HepG2 (cell line): Measurements from ENCODE around the gene SLC25A45. TPM values are rescaled to one million over a fixed set of nuclear protein-coding genes. Genes with fewer than 3 reads are reported as not detected.

ENCODE experiments used
- ARNT2 ChIP-seq: sonication (generic); formaldehyde crosslinking; IDR thresholded peaks from 2 replicates; pipeline ENCODE4 v1.8.0; 2022; ENCODE audit warnings: mild to moderate bottlenecking, low read depth, missing genetic modification reagents, moderate library complexity
- ARNTL ChIP-seq: sonication (generic); formaldehyde crosslinking; IDR thresholded peaks from 2 replicates; pipeline ENCODE4 v1.4.0; 2020; ENCODE audit warnings: mild to moderate bottlenecking, missing genetic modification reagents
- ATF7-NPFF ChIP-seq: sonication (generic); formaldehyde crosslinking; IDR thresholded peaks from 2 replicates; pipeline ENCODE4 v1.8.1; 2023; ENCODE audit warnings: mild to moderate bottlenecking, low read depth, missing genetic modification reagents, moderate library complexity
- BRF2 ChIP-seq: sonication (generic); formaldehyde crosslinking; IDR thresholded peaks from 2 replicates; pipeline ENCODE4 v1.8.1; 2022; ENCODE audit warnings: mild to moderate bottlenecking, missing genetic modification reagents
- CCDC6 ChIP-seq: sonication (generic); formaldehyde crosslinking; IDR thresholded peaks from 2 replicates; pipeline ENCODE4 v1.8.1; 2022; ENCODE audit warnings: mild to moderate bottlenecking, missing genetic modification reagents, moderate library complexity
- FOXM1 ChIP-seq: sonication (generic); formaldehyde crosslinking; IDR thresholded peaks from 2 replicates; pipeline ENCODE4 v1.5.0; 2020; ENCODE audit warnings: missing genetic modification reagents
- HDAC2 ChIP-seq: sonication (generic); formaldehyde crosslinking; IDR thresholded peaks from 2 replicates; pipeline ENCODE4 v1.4.0; 2020; ENCODE audit warnings: missing genetic modification reagents
- IRF2 ChIP-seq: IDR thresholded peaks from 2 replicates; pipeline ENCODE4 v1.6.1; 2018; ENCODE audit warnings: missing genetic modification reagents, missing compliant biosample characterization
- KLF9 ChIP-seq: IDR thresholded peaks from 2 replicates; pipeline ENCODE4 v1.6.1; 2016; ENCODE audit warnings: low read depth
- MATR3 ChIP-seq: sonication (generic); formaldehyde crosslinking; IDR thresholded peaks from 2 replicates; pipeline ENCODE4 v1.4.0; 2020; ENCODE audit warnings: missing genetic modification reagents
- NR2C2 ChIP-seq: sonication (generic); formaldehyde crosslinking; IDR thresholded peaks from 2 replicates; pipeline ENCODE4 v1.4.0; 2020; ENCODE audit warnings: missing genetic modification reagents, mild to moderate bottlenecking, moderate library complexity, borderline replicate concordance
- PCBP2 ChIP-seq: fragments of 200-400 bp; formaldehyde crosslinking; optimal IDR thresholded peaks from 2 replicates; pipeline ENCODE3; 2018; ENCODE audit warnings: low read length, low read depth; ENCODE audit not compliant: poor library complexity, severe bottlenecking
- PHB2 ChIP-seq: fragments of 450-650 bp; IDR thresholded peaks from 2 replicates; pipeline ENCODE4 v1.6.1; 2018; ENCODE audit not compliant: partially characterized antibody
- RARA ChIP-seq: IDR thresholded peaks from 2 replicates; pipeline ENCODE4 v1.6.1; 2016; ENCODE audit warnings: missing genetic modification reagents, missing compliant biosample characterization
- SNRNP70 ChIP-seq: fragments of 200-400 bp; formaldehyde crosslinking; IDR thresholded peaks from 2 replicates; pipeline ENCODE4 v1.6.1; 2017; ENCODE audit warnings: mild to moderate bottlenecking, low read depth, low read length, moderate library complexity
- SUZ12 ChIP-seq: fragments of 150-350 bp; IDR thresholded peaks from 2 replicates; pipeline ENCODE4 v1.6.1; 2014; ENCODE audit warnings: low read depth, low read length
- THAP8 ChIP-seq: sonication (generic); formaldehyde crosslinking; IDR thresholded peaks from 2 replicates; pipeline ENCODE4 v1.5.1; 2020; ENCODE audit warnings: missing genetic modification reagents, mild to moderate bottlenecking, borderline replicate concordance
- TRIM22 ChIP-seq: fragments of 450-650 bp; IDR thresholded peaks from 2 replicates; pipeline ENCODE4 v1.6.1; 2017
- XBP1 ChIP-seq: sonication (generic); formaldehyde crosslinking; IDR thresholded peaks from 2 replicates; pipeline ENCODE4 v1.5.0; 2020; ENCODE audit warnings: missing genetic modification reagents
- YY1 ChIP-seq: IDR thresholded peaks from 2 replicates; pipeline ENCODE4 v1.6.1; 2011; ENCODE audit warnings: low read length, low read depth, moderate library complexity, mild to moderate bottlenecking; ENCODE audit not compliant: insufficient read depth, insufficient replicate concordance
- ZNF281 ChIP-seq: sonication (generic); formaldehyde crosslinking; IDR thresholded peaks from 2 replicates; pipeline ENCODE4 v1.4.0; 2020; ENCODE audit warnings: missing genetic modification reagents, borderline replicate concordance
- ZNF292 ChIP-seq: sonication (generic); formaldehyde crosslinking; IDR thresholded peaks from 2 replicates; pipeline ENCODE4 v1.8.1; 2022; ENCODE audit warnings: mild to moderate bottlenecking, low read depth, missing genetic modification reagents, borderline replicate concordance
- ZNF326 ChIP-seq: sonication (generic); formaldehyde crosslinking; IDR thresholded peaks from 2 replicates; pipeline ENCODE4 v1.4.0; 2020; ENCODE audit warnings: missing genetic modification reagents, borderline replicate concordance
- ZNF350 ChIP-seq: sonication (generic); formaldehyde crosslinking; IDR thresholded peaks from 2 replicates; pipeline ENCODE4 v1.4.0; 2020; ENCODE audit warnings: mild to moderate bottlenecking, low read depth, missing genetic modification reagents, borderline replicate concordance
- ZNF564 ChIP-seq: sonication (generic); formaldehyde crosslinking; IDR thresholded peaks from 2 replicates; pipeline ENCODE4 v1.8.1; 2023; ENCODE audit warnings: mild to moderate bottlenecking, missing genetic modification reagents
- polyA plus RNA-seq, 8 experiments: library from polyadenylated mRNA; depleted of rRNA in 3 of 8; stranded (reverse) in 7 of 8; unstranded in 1 of 8; fragments of >200 nt; fragmentation: Illumina TruSeq in 4 of 8; extraction: Trizol in 4 of 8; gene quantifications; 2 replicates each; pipeline versions ENCODE4 v1.2.1 to v1.2.3, GENCODE V29; 2011 to 2016; ENCODE audit warnings: low read depth in 4 of 8, missing spikeins in 1 of 8, mixed read lengths in 1 of 8; ENCODE audit not compliant: insufficient read depth in 1 of 8
- total RNA-seq, 5 experiments: library from RNA; depleted of rRNA; stranded (reverse); fragments of >200 nt; fragmentation: Illumina TruSeq; extraction: Trizol; gene quantifications; 2 replicates each; pipeline ENCODE4 v1.2.3, GENCODE V29; 2016; ENCODE audit warnings: low read depth in 1 of 5

Gene SLC25A45
- total and polyA plus RNA-seq, 2 of the 13 experiments (the other 11 are each of a cell fraction or from before 2014, with no cell fraction given) = 1.2 to 3.4 TPM

GRCh38 chr11:65420979-65421793 lies 38.7 kb upstream of the SLC25A45 start (continued):
- no peak for TF ChIP-seq THAP8
- TF ChIP-seq ARNT2 = no peak
- TF ChIP-seq PHB2 = no peak
- peak; percentile 69 for TF ChIP-seq ZNF350 (CRISPR knock-in tag)
- peak; percentile 68 for TF ChIP-seq HDAC2 (CRISPR knock-in tag)
- TF ChIP-seq PCBP2 = peak; percentile 32
- 0 out of 2 replicates have a peak, but pooled peaks have one; percentile 30 for TF ChIP-seq KLF9 (CRISPR knock-in tag)
- TF ChIP-seq ATF7-NPFF (CRISPR knock-in tag) = no peak
- peak; percentile 82 for TF ChIP-seq ARNTL (CRISPR knock-in tag)
- peak; percentile 67; the same call in 1 of the 2 replicates for TF ChIP-seq CCDC6 (CRISPR knock-in tag)
- TF ChIP-seq RARA = peak; percentile 76; the same call in 1 of the 2 replicates
- TF ChIP-seq ZNF281 (CRISPR knock-in tag) = peak; percentile 58
- peak; percentile 60; the same call in 1 of the 2 replicates for TF ChIP-seq NR2C2
- TF ChIP-seq SUZ12 = no peak
- TF ChIP-seq TRIM22 = no peak
- TF ChIP-seq XBP1 (CRISPR knock-in tag) = 0 out of 2 replicates have a peak, but pooled peaks have one; percentile 30
- no peak for TF ChIP-seq SNRNP70
- peak; percentile 34; the same call in 1 of the 2 replicates for TF ChIP-seq IRF2 (CRISPR knock-in tag)
- peak; percentile 13 for TF ChIP-seq YY1
- no peak; the same call in 1 of the 2 replicates for TF ChIP-seq BRF2
- no peak for TF ChIP-seq FOXM1 (CRISPR knock-in tag)
- no peak for TF ChIP-seq MATR3
- no peak for TF ChIP-seq ZNF326
- peak; percentile 63; the same call in 1 of the 2 replicates for TF ChIP-seq ZNF292 (CRISPR knock-in tag)
- no peak; the same call in 1 of the 2 replicates for TF ChIP-seq ZNF564 (CRISPR knock-in tag)
